Activated CD8-positive, alpha-beta memory T cell treated with anti-CD3 and anti-CD28 coated beads for 36 hours (primary cell): ENCODE data around the gene PBX3. TPM values are rescaled to one million over a fixed set of nuclear protein-coding genes. Genes with fewer than 3 reads are reported as not detected.

Experiments
- CTCF ChIA-PET: fragments of 350-600 bp; sonication (Branson Sonifier 250); formaldehyde crosslinking; loops from one replicate; lab custom pipeline; 2021; ENCODE audit warnings: antibody characterized with exemption; lab: Charles Lee
- POLR2A ChIA-PET: fragments of 350-600 bp; sonication (Branson Sonifier 250); formaldehyde crosslinking; loops from one replicate; lab custom pipeline; 2021; ENCODE audit warnings: antibody characterized with exemption; lab: Charles Lee
- total RNA-seq, 2 experiments: library from RNA; stranded (reverse); gene quantifications; one replicate each; pipeline ENCODE4 v1.2.3, GENCODE V29; 2021

PBX3 gene
- total RNA-seq, 2 experiments from 2014 or later = 14.7 to 15.4 TPM

DNA sequence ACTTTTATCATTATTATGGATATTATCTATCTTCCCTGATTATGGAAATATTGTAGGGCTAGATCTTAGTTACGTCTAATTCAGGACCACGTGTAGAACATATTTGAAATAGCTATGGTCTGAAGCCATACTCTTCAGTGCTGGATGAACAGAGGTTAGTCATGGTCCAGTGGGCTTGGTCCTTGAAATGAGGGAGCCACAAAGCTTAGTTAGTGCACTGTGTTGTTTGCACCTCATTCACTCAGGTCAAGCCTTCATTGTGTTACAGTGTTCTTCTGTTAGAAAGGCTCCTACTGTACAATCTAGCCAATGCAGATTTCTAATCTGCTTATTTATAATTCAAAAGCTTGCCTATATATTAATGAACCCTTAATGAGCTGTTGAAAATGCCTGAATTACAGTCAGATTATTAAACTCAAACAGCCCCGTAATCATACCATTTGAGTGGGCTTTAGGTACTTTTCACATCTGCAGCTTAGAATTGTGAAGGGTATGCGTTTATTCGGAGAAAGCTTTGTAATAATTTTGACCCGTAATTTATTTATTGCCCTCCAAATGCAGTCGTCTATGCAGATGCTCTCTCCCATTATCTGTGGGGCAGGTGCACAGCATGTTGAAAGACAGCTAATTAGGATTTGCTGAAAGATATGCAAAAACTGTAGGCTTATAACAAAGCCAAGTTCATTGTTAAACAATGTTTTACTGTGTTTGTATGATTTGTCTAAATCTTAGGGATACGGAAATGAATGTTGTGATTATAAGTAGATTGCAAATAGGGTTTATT is 164.9 kb downstream of the PBX3 start:
- ChIA-PET POLR2A (no interaction called here), CTCF (no interaction called here)

DNA sequence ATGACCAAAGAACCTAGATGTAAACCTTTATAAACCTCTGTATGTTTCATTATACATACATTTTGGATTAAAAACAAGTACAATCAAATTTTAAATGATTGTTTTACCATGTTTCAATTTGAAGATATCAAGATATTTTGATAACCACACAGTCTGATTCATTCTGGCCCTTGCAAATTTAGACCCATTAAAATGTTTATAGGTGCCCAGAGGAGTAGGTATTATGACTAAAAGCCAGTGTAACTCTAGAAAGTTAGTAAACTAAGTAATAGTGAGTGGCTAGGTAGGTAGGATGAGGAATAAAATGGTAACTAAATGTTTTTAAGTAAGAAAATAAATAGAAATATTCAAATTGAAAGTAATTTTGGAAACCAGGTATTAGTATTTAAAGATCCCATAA is 165.5 kb downstream of the PBX3 start:
- CTCF ChIA-PET = no interaction called here

DNA sequence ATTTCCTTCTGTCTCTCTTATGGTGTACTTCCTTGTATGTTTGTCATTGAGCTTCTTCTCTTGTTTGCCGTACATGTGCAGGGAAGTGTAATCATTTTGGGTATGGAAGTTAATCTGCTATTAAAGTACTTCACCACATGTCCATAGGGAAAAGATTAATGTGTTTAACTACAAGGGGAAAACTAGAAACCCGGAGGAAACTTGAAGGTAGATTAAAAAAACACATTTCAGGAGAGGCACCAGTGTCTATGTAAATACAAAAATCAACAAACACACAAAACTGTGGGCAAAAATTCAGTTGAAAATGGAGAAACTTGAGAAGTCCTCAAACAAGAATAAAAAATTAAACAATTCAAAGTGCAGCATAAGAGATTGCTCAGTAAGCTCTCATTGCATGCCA is 166.4 kb downstream of the PBX3 start:
- ChIA-PET POLR2A (no interaction called here), CTCF (no interaction called here)

More for the DNA sequence above, 165.5 kb downstream of the PBX3 start:
- POLR2A ChIA-PET = no interaction called here

DNA sequence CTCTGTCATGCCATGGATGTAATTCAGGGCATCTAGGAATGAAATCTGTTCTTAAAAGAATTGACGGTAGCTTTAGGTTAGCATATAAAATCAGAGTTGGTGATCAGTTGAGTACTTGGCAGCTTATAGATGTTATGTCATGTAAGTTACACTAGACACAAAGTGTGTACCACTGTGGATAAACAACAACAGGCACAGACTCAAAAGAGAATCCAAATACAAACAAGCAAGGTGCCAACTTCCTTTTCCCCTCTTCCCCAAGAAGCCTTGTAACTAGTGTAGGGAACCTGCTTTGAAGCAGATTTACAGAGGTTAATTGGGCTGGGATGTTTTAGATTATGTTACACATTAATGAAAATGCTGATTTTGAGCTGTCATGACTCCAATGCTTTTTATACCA is 167.2 kb downstream of the PBX3 start:
- POLR2A ChIA-PET = no interaction called here
- CTCF ChIA-PET = no interaction called here

DNA sequence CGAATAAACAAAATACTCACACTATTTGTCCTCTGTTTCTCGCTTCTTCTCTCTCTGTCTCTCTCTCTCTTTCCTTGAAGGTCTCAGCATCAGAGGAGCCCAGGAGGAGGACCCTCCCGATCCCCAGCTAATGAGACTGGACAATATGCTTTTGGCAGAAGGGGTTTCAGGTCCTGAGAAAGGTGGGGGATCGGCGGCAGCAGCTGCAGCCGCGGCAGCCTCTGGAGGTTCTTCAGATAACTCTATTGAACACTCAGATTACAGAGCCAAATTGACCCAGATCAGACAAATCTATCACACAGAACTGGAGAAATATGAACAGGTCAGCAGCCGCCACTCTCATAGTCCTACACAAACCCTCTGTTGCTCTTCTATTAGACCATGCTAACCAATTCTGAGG is 168.4 kb downstream of the PBX3 start:
- POLR2A ChIA-PET = no interaction called here
- CTCF ChIA-PET = no interaction called here

DNA sequence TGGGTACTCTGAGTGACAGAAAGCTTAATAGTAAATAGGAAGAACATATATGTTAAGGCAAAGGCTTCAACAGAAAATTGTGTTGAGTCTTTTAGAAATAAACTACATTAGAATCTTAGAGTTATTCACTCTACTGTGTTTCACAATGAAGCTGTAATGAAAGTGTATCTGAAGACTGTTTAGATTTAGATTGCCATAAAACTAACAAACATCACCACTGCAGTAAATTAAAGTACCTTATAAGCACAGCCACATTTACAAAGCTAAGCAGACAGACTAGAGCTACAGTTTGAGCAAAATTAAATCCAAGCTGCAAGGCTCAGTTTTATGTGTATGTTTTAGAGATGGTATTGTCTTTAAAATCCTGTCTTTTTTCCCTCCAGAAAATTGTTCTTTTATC is 172.4 kb downstream of the PBX3 start:
- CTCF ChIA-PET = no interaction called here
- POLR2A ChIA-PET = no interaction called here

DNA sequence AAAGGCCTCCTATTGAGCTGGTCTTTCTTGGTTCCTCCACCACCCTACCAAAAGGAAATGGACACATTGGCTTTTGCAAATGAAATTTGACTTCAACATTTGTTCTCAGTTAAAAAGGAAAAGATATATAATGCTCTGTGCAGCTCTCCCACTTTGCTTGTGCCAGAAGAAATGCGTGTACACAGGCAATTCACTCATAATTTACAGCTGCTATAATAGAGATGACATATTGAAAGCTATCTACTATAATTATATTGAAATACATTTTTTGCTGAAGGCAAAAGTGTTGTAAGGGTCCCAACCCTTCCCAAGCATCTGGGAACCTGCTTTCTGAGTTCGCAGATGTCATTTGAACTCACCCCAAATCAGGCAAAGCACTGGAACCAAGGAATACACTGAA is 173.2 kb downstream of the PBX3 start:
- CTCF ChIA-PET = no interaction called here
- POLR2A ChIA-PET = no interaction called here

DNA sequence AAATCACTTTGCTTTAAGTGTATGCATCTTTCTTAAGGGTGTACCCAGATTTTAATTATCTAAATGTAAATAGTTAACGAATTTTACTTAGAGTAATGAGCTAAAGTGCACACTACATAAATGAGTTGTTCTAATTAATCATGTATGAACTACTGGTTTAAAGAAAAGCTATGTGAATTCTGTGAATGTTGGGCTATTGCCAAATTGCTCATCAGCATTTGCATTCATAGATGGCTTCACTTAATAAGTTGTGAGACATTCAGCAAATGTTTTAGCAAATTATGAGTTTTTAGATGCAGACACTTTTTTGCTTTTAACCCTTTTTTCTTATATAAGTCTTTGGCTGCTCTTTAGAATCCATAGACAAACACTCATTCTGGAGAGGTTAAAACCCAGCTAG is 175.7 kb downstream of the PBX3 start:
- POLR2A ChIA-PET = no interaction called here
- CTCF ChIA-PET = no interaction called here

DNA sequence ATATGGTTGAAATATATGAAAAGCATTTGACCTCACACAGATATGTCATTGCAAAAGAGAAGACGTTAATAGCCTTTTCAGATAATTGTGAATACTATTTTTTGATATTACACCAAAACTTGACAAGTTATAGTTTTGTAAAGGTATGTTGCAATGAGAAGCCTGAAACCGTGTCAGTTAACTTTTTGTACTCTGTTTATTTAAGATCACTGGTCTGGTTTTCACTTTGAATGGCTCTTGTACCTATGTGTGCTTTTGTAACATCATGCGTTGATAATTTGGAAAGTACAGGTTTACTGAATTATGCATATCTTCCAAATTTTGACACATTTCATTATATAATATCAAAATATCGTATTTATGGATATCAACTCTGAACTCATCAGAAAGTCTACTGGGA is 177.2 kb downstream of the PBX3 start:
- CTCF ChIA-PET = no interaction called here
- POLR2A ChIA-PET = no interaction called here

DNA sequence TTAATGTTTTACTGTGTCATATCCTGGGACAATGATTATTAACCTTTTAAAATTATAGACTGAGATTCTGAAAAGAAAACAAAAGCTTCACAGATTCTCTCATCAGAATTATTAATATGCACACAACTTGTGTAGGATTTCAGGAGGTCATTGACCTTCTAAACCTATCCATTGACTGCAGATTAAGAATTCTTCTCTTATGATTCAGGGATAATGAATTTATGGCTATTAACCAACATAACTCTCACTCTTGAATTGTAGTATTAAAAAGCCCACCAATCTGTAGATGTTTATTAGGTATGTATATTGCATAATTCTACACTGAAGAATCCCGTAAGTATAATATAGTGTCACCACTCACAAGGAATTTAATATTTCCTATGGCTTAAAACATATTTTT is 179.8 kb downstream of the PBX3 start:
- POLR2A ChIA-PET = no interaction called here
- CTCF ChIA-PET = no interaction called here

DNA sequence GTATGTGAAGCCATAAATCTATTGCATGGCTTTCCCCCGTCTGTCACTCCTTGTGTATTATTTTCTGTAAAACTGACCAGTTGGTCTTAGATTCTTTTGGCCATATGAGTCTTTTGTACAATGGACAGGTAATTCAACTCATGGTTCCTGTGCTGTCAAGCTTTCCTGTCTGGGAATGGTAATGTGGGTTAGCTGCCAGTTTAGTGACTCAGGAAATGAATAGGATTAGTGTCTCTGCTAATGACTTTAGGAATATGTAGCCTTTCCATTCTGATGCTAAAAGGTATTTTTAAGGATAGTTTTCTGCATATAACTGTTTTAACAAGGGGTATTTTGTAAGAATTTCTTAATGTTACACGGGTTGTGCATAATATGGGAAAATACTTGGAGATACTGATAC is 182.7 kb downstream of the PBX3 start:
- POLR2A ChIA-PET = no interaction called here
- CTCF ChIA-PET = no interaction called here

DNA sequence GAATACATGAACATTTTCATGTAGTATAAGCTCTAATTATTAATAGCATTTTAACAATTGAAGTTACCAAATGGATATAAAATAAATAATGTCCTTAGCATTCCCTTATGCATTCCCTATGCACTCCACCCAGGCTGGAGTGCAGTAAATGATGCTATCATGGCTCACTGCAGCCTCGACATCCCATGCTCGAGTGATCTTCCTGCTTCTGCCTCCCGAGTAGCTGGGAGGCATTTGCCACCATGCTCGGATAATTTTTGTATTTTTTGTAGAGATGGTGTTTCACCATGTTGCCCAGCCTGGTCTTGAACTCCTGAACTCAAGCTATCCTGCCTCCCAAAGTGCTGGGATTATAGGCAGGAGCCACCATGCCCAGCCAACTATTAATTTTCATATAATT is 184.0 kb downstream of the PBX3 start:
- CTCF ChIA-PET = no interaction called here
- POLR2A ChIA-PET = no interaction called here

DNA sequence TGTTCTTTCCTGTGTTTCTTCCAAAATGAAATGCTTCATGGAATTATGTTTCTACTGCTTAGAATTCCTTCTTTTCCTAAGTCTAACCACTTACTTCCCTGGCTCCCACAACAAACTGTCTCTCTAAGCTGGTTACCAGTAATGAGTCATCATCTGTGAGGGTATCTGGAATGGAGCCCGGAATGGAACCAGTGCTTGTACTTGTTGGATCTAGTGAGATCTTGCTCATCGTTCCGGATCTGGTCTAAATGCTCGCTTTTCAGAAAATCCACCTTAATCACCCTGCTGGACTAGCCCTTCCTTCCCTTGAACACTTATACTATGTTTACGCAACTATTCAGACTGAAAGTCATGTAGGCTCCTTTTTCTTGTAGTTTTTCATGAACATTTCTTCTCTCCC is 184.8 kb downstream of the PBX3 start:
- ChIA-PET POLR2A (no interaction called here), CTCF (no interaction called here)

DNA sequence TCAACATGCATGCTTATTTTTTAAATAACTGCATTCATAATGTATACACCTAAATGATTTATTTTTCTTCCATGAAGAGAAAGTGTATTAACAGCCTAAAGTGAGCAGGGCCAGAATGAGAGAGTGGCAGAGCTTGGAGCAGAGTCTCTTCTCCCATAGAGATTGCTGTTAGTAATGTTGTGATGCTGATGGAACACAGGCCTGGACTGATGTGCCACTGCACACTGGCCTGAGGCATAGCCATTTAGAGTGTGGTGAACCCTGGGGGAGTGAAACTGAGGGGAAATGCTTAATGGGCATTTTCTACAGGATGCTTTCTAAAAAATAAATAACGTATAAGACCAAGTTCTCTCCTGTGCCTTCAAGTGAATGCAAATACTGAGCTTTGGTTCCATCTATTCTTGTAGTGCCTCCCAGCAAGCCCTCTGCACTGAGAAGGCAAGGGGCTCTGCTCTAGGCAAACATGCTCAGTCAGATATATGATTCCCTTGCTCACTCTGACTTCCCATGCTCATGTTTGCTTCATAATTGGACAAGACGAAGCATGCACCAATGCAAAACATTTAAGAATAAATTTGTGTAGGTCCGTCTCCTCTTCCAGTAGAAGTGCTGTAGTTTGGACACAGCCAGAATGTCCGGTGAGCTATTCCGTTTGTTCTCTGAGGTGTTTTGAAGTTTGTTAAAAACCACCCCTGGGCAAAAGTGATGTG is 185.7 kb downstream of the PBX3 start:
- CTCF ChIA-PET = no interaction called here
- POLR2A ChIA-PET = no interaction called here

DNA sequence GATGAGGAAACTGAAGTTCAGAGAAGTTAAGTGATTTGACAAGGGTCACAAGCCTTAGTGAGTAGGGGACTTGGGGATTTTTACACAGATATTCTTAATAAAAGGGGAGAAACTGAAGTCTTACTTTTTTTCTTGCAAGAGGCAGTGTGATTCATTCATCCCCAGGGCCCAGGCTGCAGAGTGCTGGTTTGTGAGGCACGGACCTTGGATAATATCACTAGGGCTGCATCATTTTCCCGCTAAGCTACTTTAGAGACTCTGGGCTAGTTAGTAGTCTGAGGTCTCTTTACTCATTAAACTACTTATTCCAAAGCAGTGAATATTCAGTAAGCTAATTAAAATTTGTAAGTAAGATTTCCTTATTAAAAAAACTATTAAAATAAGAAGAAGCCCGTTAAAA is 195.0 kb downstream of the PBX3 start:
- POLR2A ChIA-PET = no interaction called here
- CTCF ChIA-PET = interaction anchor here (0.5 kb wide), 1 partner anchor 901 kb away, joined by 3 read pairs; no protein-coding TSS in a partner anchor

DNA sequence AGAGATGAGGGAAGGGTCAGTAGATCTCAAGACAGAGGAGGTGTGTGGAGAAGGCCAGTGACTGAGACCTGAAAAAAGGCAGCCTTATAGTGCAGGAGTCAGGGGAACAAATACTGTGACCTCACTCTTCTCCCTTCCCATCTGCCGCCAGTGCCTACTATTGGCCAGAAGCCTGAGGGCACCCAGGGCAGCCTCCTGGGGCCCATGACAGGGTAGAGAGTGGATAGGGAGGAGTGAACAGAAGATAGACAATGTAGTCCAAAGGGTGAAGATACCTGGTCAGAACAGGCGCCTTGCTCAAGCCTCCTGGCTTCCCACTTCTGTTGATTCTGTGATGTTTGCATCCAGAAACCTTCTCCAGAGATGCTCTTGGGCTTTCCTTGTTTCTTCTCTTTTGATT is 196.7 kb downstream of the PBX3 start:
- CTCF ChIA-PET = interaction anchor here (0.6 kb wide), 1 partner anchor 56 kb away, joined by 3 read pairs; no protein-coding TSS in a partner anchor

DNA sequence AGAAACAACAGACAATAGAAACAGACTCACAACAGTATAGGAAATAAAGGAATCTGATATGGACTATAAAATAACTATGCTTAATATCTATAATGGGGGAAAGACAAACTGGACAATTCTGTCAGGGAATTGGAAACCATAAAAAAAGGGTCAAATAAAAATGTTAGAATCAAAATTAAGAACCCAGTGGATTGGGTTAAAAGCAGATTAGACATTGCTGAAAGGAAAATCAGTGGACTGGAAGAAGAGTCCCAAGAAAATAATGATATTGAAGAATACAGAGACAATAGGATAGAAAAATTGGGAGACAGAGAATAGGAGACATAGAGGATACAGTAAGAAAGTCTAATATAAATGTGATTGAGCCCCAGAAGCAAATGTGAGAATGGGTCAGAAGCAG is 199.2 kb downstream of the PBX3 start:
- CTCF ChIA-PET = no interaction called here
- POLR2A ChIA-PET = no interaction called here

More for the DNA sequence above, 196.7 kb downstream of the PBX3 start:
- POLR2A ChIA-PET = no interaction called here

DNA sequence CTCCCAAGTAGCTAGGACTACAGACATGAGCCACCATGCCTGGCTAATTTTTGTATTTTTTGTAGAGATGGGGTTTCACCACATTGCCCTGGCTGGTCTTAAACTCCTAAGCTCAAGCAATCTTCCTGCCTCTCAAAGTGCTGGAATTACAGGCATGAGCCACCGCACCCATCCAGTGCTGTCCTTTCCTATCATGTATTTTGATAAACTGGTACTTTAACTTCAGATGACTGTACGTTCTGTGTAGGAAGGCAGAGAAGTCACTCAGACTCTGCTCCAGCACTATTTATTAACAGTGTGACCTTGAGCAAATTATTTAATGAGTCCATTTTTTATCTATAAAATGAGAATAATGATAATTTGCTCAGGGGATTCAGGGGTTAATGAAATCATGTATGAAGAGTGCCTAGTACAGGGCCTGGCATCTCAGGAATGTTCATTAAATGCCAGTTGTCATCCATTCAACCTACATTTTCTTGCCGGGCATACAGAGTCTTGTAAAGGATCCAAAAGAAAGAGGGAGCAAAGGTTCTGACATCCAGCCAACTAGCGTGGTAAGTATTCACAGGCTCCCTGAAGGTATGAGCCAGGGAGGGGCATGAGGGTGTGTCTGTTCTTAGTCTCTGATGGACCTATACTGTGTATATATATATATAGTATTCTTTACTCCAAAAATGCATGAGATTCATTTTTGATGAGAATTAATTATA is 201.9 kb downstream of the PBX3 start:
- CTCF ChIA-PET = no interaction called here
- POLR2A ChIA-PET = no interaction called here

DNA sequence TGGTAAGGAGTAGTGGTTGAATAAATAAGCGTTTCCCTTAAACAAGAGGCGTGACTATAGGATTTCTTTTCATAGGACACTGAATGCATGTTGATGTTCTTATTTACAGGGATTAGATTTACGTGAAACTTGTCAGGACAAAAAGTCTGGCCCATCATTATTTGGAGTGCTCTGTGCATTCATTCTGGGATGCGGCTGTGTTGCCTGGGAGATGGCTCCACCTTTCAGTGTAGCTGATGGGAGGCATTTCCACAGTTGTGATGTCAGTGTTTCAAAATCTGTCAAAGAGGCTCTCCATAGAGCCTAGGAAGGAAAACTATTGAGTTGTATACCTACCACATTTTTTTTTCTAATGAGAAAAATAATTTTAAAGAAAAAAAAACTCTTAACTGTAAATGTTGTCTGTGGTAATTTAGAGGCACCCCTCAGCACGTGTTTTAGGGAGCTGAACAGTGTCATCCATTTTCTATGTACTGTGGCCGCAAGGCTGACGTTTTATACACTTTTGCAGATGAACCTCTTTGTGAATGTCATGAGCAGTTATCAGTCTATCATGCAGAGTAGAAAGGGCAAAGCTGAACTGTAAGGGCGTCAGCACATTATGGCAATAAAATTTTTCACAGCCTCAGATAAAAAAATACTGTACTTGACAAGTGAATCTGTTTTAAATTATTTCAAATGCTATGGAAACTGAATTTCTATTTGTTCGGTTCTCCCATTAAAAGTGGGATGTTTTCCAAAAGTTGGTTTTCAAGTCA is 202.7 kb downstream of the PBX3 start:
- CTCF ChIA-PET = no interaction called here
- POLR2A ChIA-PET = no interaction called here
